Measurements from ENCODE around the gene PAK1. TPM values are rescaled to one million over a fixed set of nuclear protein-coding genes. Genes with fewer than 3 reads are reported as not detected.

The PAK1 gene
- total and polyA plus RNA-seq, 9 of the 15 experiments (the other 6 are each of a cell fraction or from before 2014, with no cell fraction given) = 0.52 to 11.7 (median 1.9) TPM

GRCh38 chr11:77455740-77456139 is 18.2 kb downstream of the PAK1 start (continued):
- TF ChIP-seq ZNF24 (IDR thresholded peaks at IDR 0.05) (no peak), RBM22 (IDR thresholded peaks at IDR 0.05; ENCODE audit: low read depth, low read length, poor library complexity, severe bottlenecking) (no peak), MXI1 (IDR thresholded peaks at IDR 0.05; ENCODE audit: low read depth, low read length) (no peak), DACH1 (IDR thresholded peaks at IDR 0.05; ENCODE audit: partially characterized antibody) (no peak), TARDBP (IDR thresholded peaks at IDR 0.05) (no peak), BCL6 (CRISPR knock-in tag; IDR thresholded peaks at IDR 0.05) (no peak)

- Histone ChIP-seq H3K79me2 (ENCODE audit: control insufficient read depth, insufficient read depth, low read length) (no peaks in the 10 kb centered on the region), H3K4me1 (replicated peaks in 1 of 2; ENCODE audit: control insufficient read depth in 2 of 2, insufficient read depth in 2 of 2, low read length in 2 of 2) (peaks cover 0 to 4% of the 10 kb centered on the region in 2 experiments; a peak in 1 of 5 replicates), H3K27me3 (ENCODE audit: control insufficient read depth in 2 of 2, insufficient read depth in 2 of 2, low read length in 2 of 2) (peaks cover 11 to 14% of the 10 kb centered on the region in 2 experiments; a peak in 4 of 5 replicates), H3K4me2 (ENCODE audit: insufficient read depth, low read length) (no peak overlapping the region), H3K36me3 (ENCODE audit: control insufficient read depth, insufficient read depth, low read length) (no peaks in the 10 kb centered on the region), H4K20me1 (replicated peaks; ENCODE audit: control insufficient read depth, insufficient read depth, low read length) (no peaks in the 10 kb centered on the region), H3K4me3 (no peak overlapping the region), H3K9me1 (ENCODE audit: control insufficient read depth, insufficient read depth, low read length) (no peaks in the 10 kb centered on the region), H2AFZ (ENCODE audit: low read depth, low read length) (no peak overlapping the region), H3K27ac (ENCODE audit: extremely low read depth, low read depth, low read length) (no peak overlapping the region), H3K9me3 (replicated peaks; ENCODE audit: control insufficient read depth, insufficient read depth, low read depth, low read length) (no peaks in the 10 kb centered on the region), H3K9ac (ENCODE audit: insufficient read depth in 1 of 2, low read depth in 2 of 2, low read length in 2 of 2) (no peak overlapping the region)
- ChIA-PET CTCF (ENCODE audit: low intra/inter-chr PET ratio) (no interaction called here), POLR2A (interaction anchor here (0.9 kb wide), 1 partner anchor 33 kb away, joined by 5 read pairs; no protein-coding TSS in a partner anchor)
- DNase-seq (ENCODE audit: extremely low read depth in 1 of 4, low spot score in 3 of 4) = no peak
- BruUV-seq (replicated peaks) = no TSS peak
- FAIRE-seq = no peak
- ATAC-seq = no peak
- TF ChIP-seq MECOM (CRISPR knock-in tag; IDR thresholded peaks at IDR 0.05) (no peak), TRIM28 (IDR thresholded peaks at IDR 0.05) (no peak), C11orf30 (IDR thresholded peaks at IDR 0.05; ENCODE audit: low read depth) (no peak), FOXP4 (CRISPR knock-in tag; IDR thresholded peaks at IDR 0.05; ENCODE audit: borderline replicate concordance) (no peak), NELFE (IDR thresholded peaks at IDR 0.05; ENCODE audit: insufficient read depth, insufficient read length) (no peak), ZNF449 (CRISPR knock-in tag; IDR thresholded peaks at IDR 0.05) (no peak), MEIS2 (IDR thresholded peaks at IDR 0.05; ENCODE audit: partially characterized antibody) (no peak), CREM (IDR thresholded peaks at IDR 0.05; ENCODE audit: low read depth) (no peak), KAT2B (IDR thresholded peaks at IDR 0.05; ENCODE audit: low read depth, low read length) (no peak), NCOA1 (IDR thresholded peaks at IDR 0.05; ENCODE audit: low read depth) (no peak), NFE2L1 (tag; IDR thresholded peaks at IDR 0.05; ENCODE audit: borderline replicate concordance, low read depth) (no peak), POLR2AphosphoS5 (IDR thresholded peaks at IDR 0.05; ENCODE audit: control insufficient read depth, insufficient read depth, low read depth, low read length) (no peak), POLR3G (IDR thresholded peaks at IDR 0.05; ENCODE audit: extremely low read depth, insufficient read length, insufficient replicate concordance) (no peak)
- 3% methylated on average over 4 of the region's 4 CpGs for WGBS (ENCODE audit: insufficient coverage, low coverage, missing lambda C conversion rate)
- intact Hi-C loops (cut with micrococcal nuclease) (no loop called here), in situ Hi-C loops (cut with MboI) (no loop called here)
Observed at GRCh38 chr11:77454867-77455655, 18.8 kb downstream of the PAK1 start.
